Natural killer cell treated with Interleukin-12 subunit alpha and Interleukin-12 subunit beta and Interleukin-15 and Interleukin-18, amount 100 ng/mL, for 72 hours (primary cell): ENCODE results near the gene PTPRD. TPM values are rescaled to one million over a fixed set of nuclear protein-coding genes. Genes with fewer than 3 reads are reported as not detected.
"Not testable (repeated sequence)": the region's sequence is repeated elsewhere in the genome, so short reads cannot be mapped to it uniquely, and the experiment has no call there.

Experiments
- ATAC-seq, 2 donors: fragments of 150-1000 bp; cut with Tn5 transposase in 1 of 2; sonication (Bioruptor Pico), chemical (Tn5 transposase) in 1 of 2; 2 replicates each; pipeline ENCODE4 v1.10.0; 2021
- DNase-seq: peaks from one replicate; pipeline ENCODE4 v3.0.0; 2022; ENCODE audit warnings: low spot score
- H3K27ac Mint-ChIP-seq, 2 donors: 1 replicate in 1 of 2; 2 replicates in 1 of 2; pipeline ENCODE4 v1.8.0; 2022; ENCODE audit warnings: mixed read lengths in 2 of 2, mild to moderate bottlenecking in 1 of 2, moderate library complexity in 1 of 2
- H3K27me3 Mint-ChIP-seq, 2 donors: 1 replicate in 1 of 2; 2 replicates in 1 of 2; pipeline ENCODE4 v1.8.0; 2022; ENCODE audit warnings: mixed read lengths in 2 of 2
- H3K36me3 Mint-ChIP-seq: one replicate; pipeline ENCODE4 v1.8.0; 2022; ENCODE audit warnings: mixed read lengths
- H3K4me1 Mint-ChIP-seq, 2 donors: 1 replicate in 1 of 2; 2 replicates in 1 of 2; pipeline ENCODE4 v1.8.0; 2022; ENCODE audit warnings: low read depth in 2 of 2, mixed read lengths in 2 of 2, mild to moderate bottlenecking in 1 of 2
- H3K4me3 Mint-ChIP-seq: one replicate; pipeline ENCODE4 v1.8.0; 2022; ENCODE audit warnings: mixed read lengths
- H3K9me3 Mint-ChIP-seq: 2 replicates; pipeline ENCODE4 v1.8.0; 2022; ENCODE audit warnings: mixed read lengths
- total RNA-seq, 2 donors: library from RNA; stranded (reverse); gene quantifications; one replicate each; pipeline ENCODE4 v1.2.3, GENCODE V29; 2022

PTPRD gene
- total RNA-seq, 2 donors from 2014 or later = 0.53 to 3.7 TPM

DNA sequence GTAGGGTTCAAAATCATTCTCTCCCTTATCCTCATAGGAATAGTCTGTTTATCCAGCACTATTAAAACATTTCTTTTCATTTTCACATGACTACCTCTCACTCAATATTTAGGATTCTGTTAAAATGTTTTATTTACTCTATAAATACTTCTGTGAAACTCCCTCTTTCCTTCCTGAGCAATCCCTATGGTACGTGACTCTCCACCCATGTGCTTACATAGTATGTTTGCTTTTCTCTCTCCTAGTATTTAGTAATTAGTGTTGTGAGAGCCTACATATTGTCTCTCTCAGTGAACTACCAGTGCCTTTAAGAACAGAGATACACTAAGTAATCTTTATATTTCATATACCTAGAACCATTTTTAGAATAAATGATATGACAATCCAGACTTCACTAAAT, 46.0 kb downstream of the PTPRD start:
- ATAC-seq (no peak), DNase-seq (no peak)
- Mint-ChIP-seq H3K4me3 (no peak overlapping the region), H3K9me3 (peaks cover 13% of the 10 kb centered on the region), H3K27ac (no peak overlapping the region), H3K4me1 (no peaks in the 10 kb centered on the region), H3K36me3 (no peaks in the 10 kb centered on the region), H3K27me3 (no peaks in the 10 kb centered on the region)

- Mint-ChIP-seq H3K27me3 (no peaks in the 10 kb centered on the region), H3K4me3 (no peak overlapping the region), H3K4me1 (no peaks in the 10 kb centered on the region), H3K27ac (no peak overlapping the region), H3K9me3 (peaks cover 16% of the 10 kb centered on the region), H3K36me3 (no peaks in the 10 kb centered on the region)
- no peak for DNase-seq
- ATAC-seq = no peak
These were observed 50.0 kb downstream of the PTPRD start for GRCh38 chr9:10562581-10563343.

DNA sequence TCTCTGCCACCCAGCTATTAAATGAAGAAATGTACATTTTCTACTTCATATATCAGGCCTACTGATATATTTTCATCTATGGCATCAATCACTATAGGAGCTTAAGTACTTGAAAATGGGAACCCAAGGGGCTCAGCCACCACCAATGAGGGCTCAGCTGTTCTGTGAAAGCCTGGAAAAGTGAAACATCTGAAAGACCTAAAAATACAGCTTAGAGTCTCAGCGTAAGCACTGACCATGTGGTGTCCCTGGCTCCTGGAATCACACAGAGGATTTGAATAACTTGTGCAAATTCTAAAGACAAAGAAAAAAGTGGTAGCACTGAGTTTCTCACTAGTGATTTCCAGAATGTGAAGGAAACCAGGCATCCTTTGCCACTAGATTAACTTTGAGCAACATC, 64.5 kb downstream of the PTPRD start:
- peaks cover 6% of the 10 kb centered on the region for H3K36me3 Mint-ChIP-seq
- H3K9me3 Mint-ChIP-seq = peaks cover 11% of the 10 kb centered on the region
- H3K27me3 Mint-ChIP-seq = no peaks in the 10 kb centered on the region
- no peak overlapping the region for H3K4me3 Mint-ChIP-seq
- ATAC-seq = no peak
- no peak for DNase-seq
- H3K27ac Mint-ChIP-seq = no peak overlapping the region
- no peaks in the 10 kb centered on the region for H3K4me1 Mint-ChIP-seq

DNA sequence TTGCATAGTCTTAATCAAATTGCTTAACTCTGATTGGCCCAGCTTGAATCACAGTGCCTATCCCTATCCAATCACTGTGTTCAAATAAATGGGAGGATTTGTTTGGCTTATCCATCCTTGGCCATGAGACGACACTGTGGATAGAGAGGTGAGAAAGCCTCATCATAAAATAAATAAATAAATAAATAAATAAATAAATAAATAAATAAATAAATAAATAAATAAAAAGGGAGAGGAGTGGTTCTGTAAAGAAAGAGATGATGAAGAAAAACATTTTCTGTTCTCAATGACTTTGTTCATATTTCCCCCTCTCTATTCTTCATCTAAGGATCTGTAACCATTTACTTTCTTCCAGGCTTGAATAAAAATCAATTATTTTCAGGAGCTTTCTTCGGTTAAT, 74.7 kb downstream of the PTPRD start:
- DNase-seq = no peak
- Mint-ChIP-seq H3K27ac (no peak overlapping the region), H3K4me1 (no peaks in the 10 kb centered on the region), H3K4me3 (no peak overlapping the region), H3K9me3 (no peaks in the 10 kb centered on the region), H3K36me3 (no peaks in the 10 kb centered on the region), H3K27me3 (no peaks in the 10 kb centered on the region)
- ATAC-seq = no peak

DNA sequence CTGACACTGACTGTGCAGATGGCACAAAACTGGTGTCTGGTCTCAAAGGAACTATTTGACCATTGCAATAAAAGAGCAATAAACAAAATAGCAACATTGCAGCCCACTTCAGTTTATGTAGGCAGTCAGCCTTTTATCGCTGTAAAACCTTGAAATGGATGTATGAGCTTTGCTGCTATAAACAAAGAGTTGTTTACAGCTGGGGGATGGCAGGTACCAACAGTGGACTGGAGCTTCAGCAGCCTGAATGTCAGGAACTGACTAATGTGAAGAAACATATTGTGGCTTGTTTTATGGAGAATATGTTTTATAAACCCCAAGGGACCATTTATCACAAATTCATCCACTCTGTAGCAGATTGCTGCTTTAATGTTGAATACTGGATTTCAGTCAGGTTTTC, 78.0 kb downstream of the PTPRD start:
- no peaks in the 10 kb centered on the region for H3K27me3 Mint-ChIP-seq
- H3K4me1 Mint-ChIP-seq = no peaks in the 10 kb centered on the region
- H3K4me3 Mint-ChIP-seq = no peak overlapping the region
- DNase-seq (no peak), ATAC-seq (no peak)
- no peak overlapping the region for H3K27ac Mint-ChIP-seq
- no peaks in the 10 kb centered on the region for H3K36me3 Mint-ChIP-seq
- H3K9me3 Mint-ChIP-seq = no peaks in the 10 kb centered on the region

GRCh38 chr9:10525972-10526371, 86.8 kb downstream of the PTPRD start:
- Mint-ChIP-seq H3K4me3 (no peak overlapping the region), H3K36me3 (no peaks in the 10 kb centered on the region)
- DNase-seq = no peak

DNA sequence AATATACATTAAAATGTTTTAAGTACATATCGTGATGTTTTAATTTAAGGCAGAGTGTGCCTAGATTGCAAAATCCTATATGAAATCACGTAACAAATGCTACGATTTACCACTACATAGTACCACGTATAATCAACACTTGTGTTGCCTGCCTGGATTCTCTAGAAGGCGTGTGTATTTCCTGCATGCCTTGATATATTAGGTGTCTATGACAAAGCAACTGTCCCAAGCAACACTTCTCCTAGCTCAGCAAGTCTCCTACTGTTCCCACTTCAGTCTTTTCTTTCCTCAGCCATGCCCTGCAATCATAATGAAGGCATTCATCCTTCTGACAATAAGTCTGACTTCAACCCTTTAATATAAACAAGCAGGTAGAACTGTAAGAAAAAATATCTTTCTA, 89.6 kb downstream of the PTPRD start:
- no peaks in the 10 kb centered on the region for H3K4me1 Mint-ChIP-seq
- no peak overlapping the region for H3K27ac Mint-ChIP-seq
- no peak for ATAC-seq
- H3K27me3 Mint-ChIP-seq = no peaks in the 10 kb centered on the region
- peaks cover 18% of the 10 kb centered on the region for H3K9me3 Mint-ChIP-seq
- H3K4me3 Mint-ChIP-seq = no peak overlapping the region
- DNase-seq = no peak
- H3K36me3 Mint-ChIP-seq = no peaks in the 10 kb centered on the region

More at GRCh38 chr9:10525972-10526371, 86.8 kb downstream of the PTPRD start:
- no peaks in the 10 kb centered on the region for H3K4me1 Mint-ChIP-seq
- peaks cover 11% of the 10 kb centered on the region for H3K9me3 Mint-ChIP-seq
- ATAC-seq = no peak
- no peak overlapping the region for H3K27ac Mint-ChIP-seq
- no peaks in the 10 kb centered on the region for H3K27me3 Mint-ChIP-seq

- ATAC-seq = no peak
- Mint-ChIP-seq H3K27me3 (no peaks in the 10 kb centered on the region), H3K4me1 (no peaks in the 10 kb centered on the region), H3K4me3 (no peak overlapping the region), H3K27ac (no peak overlapping the region), H3K9me3 (peaks cover 24% of the 10 kb centered on the region), H3K36me3 (no peaks in the 10 kb centered on the region)
- no peak for DNase-seq
These were observed 100.7 kb downstream of the PTPRD start for GRCh38 chr9:10512144-10512543.

- Mint-ChIP-seq H3K4me3 (no peak overlapping the region), H3K27ac (no peak overlapping the region), H3K4me1 (no peaks in the 10 kb centered on the region), H3K36me3 (peaks cover 14% of the 10 kb centered on the region), H3K27me3 (no peaks in the 10 kb centered on the region), H3K9me3 (peaks cover 24% of the 10 kb centered on the region)
- DNase-seq (no peak), ATAC-seq (no peak)
These were observed 123.9 kb downstream of the PTPRD start for GRCh38 chr9:10488937-10489336.

- Mint-ChIP-seq H3K9me3 (peaks cover 32% of the 10 kb centered on the region), H3K27me3 (no peaks in the 10 kb centered on the region), H3K27ac (no peak overlapping the region), H3K4me3 (no peak overlapping the region), H3K36me3 (peaks cover 12% of the 10 kb centered on the region), H3K4me1 (no peaks in the 10 kb centered on the region)
- ATAC-seq (no peak), DNase-seq (no peak)
These were observed 133.6 kb downstream of the PTPRD start for GRCh38 chr9:10479172-10479571.

- DNase-seq, H3K27ac Mint-ChIP-seq, ATAC-seq, H3K4me1 Mint-ChIP-seq, H3K27me3 Mint-ChIP-seq, H3K4me3 Mint-ChIP-seq: not testable (repeated sequence)
- H3K36me3 Mint-ChIP-seq = peaks cover 14% of the 10 kb centered on the region
- H3K9me3 Mint-ChIP-seq = peaks cover 26% of the 10 kb centered on the region
These were observed 163.6 kb downstream of the PTPRD start for GRCh38 chr9:10449201-10449617.

GRCh38 chr9:10447036-10447435, 165.8 kb downstream of the PTPRD start:
- DNase-seq (no peak), ATAC-seq (no peak)
- no peak overlapping the region for H3K4me3 Mint-ChIP-seq
- H3K4me1 Mint-ChIP-seq = no peaks in the 10 kb centered on the region
- no peaks in the 10 kb centered on the region for H3K27me3 Mint-ChIP-seq
- no peak overlapping the region for H3K27ac Mint-ChIP-seq
- H3K36me3 Mint-ChIP-seq = peaks cover 10% of the 10 kb centered on the region
- peaks cover 17% of the 10 kb centered on the region for H3K9me3 Mint-ChIP-seq

- H3K36me3 Mint-ChIP-seq = peaks cover 10% of the 10 kb centered on the region
- no peak overlapping the region for H3K4me3 Mint-ChIP-seq
- no peaks in the 10 kb centered on the region for H3K4me1 Mint-ChIP-seq
- H3K9me3 Mint-ChIP-seq = peaks cover 17% of the 10 kb centered on the region
- no peak overlapping the region for H3K27ac Mint-ChIP-seq
- H3K27me3 Mint-ChIP-seq = no peaks in the 10 kb centered on the region
- ATAC-seq (no peak), DNase-seq (no peak)
These were observed 169.0 kb downstream of the PTPRD start for GRCh38 chr9:10443868-10444204.

GRCh38 chr9:10443181-10443867, 169.5 kb downstream of the PTPRD start:
- peaks cover 10% of the 10 kb centered on the region for H3K36me3 Mint-ChIP-seq
- H3K9me3 Mint-ChIP-seq = peaks cover 17% of the 10 kb centered on the region
- H3K27ac Mint-ChIP-seq = no peak overlapping the region
- H3K4me1 Mint-ChIP-seq = no peaks in the 10 kb centered on the region
- no peak overlapping the region for H3K4me3 Mint-ChIP-seq
- ATAC-seq = no peak
- no peaks in the 10 kb centered on the region for H3K27me3 Mint-ChIP-seq
- no peak for DNase-seq
